Measurements from ENCODE around the gene ATG7.

Gene ATG7

GRCh38 chr3:11556851-11557644 is 284.9 kb downstream of the ATG7 start:
- DNase-seq, result no peak

GRCh38 chr3:11558002-11558401 is 285.8 kb downstream of the ATG7 start:
- no peak for DNase-seq

GRCh38 chr3:11558411-11558903 is 286.3 kb downstream of the ATG7 start:
- no peak for DNase-seq

GRCh38 chr3:11558918-11559815 is 287.0 kb downstream of the ATG7 start:
- DNase-seq, result no peak

- no peak for DNase-seq
These were observed 287.8 kb downstream of the ATG7 start for GRCh38 chr3:11559816-11560633.

GRCh38 chr3:11560746-11561145 is 288.5 kb downstream of the ATG7 start:
- no peak for DNase-seq

GRCh38 chr3:11562277-11562881 is 290.2 kb downstream of the ATG7 start:
- DNase-seq, result no peak

GRCh38 chr3:11563159-11563864 is 291.1 kb downstream of the ATG7 start:
- DNase-seq, result no peak

- no peak for DNase-seq
These were observed 291.6 kb downstream of the ATG7 start for GRCh38 chr3:11563865-11564185.

- no peak for DNase-seq
These were observed 292.4 kb downstream of the ATG7 start for GRCh38 chr3:11564577-11565001.

GRCh38 chr3:11565072-11565471 is 292.9 kb downstream of the ATG7 start:
- DNase-seq, result no peak

GRCh38 chr3:11565492-11565891 is 293.3 kb downstream of the ATG7 start:
- no peak for DNase-seq

GRCh38 chr3:11565932-11566331 is 293.7 kb downstream of the ATG7 start:
- DNase-seq, result no peak

- DNase-seq, result no peak
These were observed 294.3 kb downstream of the ATG7 start for GRCh38 chr3:11566478-11566877.

- no peak for DNase-seq
These were observed 294.7 kb downstream of the ATG7 start for GRCh38 chr3:11566916-11567315.

GRCh38 chr3:11567516-11568467 is 295.6 kb downstream of the ATG7 start:
- no peak for DNase-seq

GRCh38 chr3:11568503-11569155 is 296.4 kb downstream of the ATG7 start:
- no peak for DNase-seq

- DNase-seq, result no peak
These were observed 297.1 kb downstream of the ATG7 start for GRCh38 chr3:11569156-11569741.

- DNase-seq, result no peak
These were observed 298.1 kb downstream of the ATG7 start for GRCh38 chr3:11570251-11570650.

Data from SIG-M5 (cell line).